Breast epithelium (tissue), 3 donors: ENCODE measurements around the gene LRRIQ1.

Experiments used
- POLR2AphosphoS5 ChIP-seq, 3 donors: sonication (generic); formaldehyde crosslinking; IDR thresholded peaks; one replicate each; pipeline ENCODE4 v1.6.1; 2017; ENCODE audit warnings: antibody characterized with exemption in 3 of 3
- TF ChIP-seq, protein P1 (sequence below), 3 donors: fragments of 450-650 bp; IDR thresholded peaks; one replicate each; pipeline ENCODE4 v1.5.1; 2016 to 2017; ENCODE audit warnings: antibody characterized with exemption in 3 of 3, mild to moderate bottlenecking in 3 of 3, moderate library complexity in 3 of 3

DNA sequence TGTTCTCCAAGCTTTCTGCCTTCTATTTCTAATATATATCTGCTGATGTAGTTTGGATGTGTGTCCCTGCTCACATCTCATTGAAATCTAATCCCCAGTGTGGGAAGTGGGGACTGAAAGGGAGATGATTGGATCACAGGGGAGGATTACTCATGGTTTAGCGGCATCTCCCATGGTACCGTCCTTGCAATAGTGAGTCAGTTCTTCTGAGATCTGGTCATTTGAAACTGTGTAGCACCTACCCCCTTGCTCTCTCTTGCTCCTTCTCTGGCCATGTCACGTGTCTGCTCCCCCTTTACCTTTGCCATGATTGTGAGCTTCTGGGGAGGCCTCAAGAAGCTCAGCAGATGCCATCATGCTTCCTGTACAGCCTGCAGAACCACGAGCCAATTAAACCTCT lies 217.7 kb downstream of the LRRIQ1 start:
- TF ChIP-seq, protein P1, sequence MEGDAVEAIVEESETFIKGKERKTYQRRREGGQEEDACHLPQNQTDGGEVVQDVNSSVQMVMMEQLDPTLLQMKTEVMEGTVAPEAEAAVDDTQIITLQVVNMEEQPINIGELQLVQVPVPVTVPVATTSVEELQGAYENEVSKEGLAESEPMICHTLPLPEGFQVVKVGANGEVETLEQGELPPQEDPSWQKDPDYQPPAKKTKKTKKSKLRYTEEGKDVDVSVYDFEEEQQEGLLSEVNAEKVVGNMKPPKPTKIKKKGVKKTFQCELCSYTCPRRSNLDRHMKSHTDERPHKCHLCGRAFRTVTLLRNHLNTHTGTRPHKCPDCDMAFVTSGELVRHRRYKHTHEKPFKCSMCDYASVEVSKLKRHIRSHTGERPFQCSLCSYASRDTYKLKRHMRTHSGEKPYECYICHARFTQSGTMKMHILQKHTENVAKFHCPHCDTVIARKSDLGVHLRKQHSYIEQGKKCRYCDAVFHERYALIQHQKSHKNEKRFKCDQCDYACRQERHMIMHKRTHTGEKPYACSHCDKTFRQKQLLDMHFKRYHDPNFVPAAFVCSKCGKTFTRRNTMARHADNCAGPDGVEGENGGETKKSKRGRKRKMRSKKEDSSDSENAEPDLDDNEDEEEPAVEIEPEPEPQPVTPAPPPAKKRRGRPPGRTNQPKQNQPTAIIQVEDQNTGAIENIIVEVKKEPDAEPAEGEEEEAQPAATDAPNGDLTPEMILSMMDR (IDR thresholded peaks at IDR 0.05), result no peak
- no peak for TF ChIP-seq POLR2AphosphoS5 (IDR thresholded peaks at IDR 0.05)
